ENCODE results near the gene CFAP119. TPM values are rescaled to one million over a fixed set of nuclear protein-coding genes. Genes with fewer than 3 reads are reported as not detected.

CFAP119 gene
- total RNA-seq, 1 donor from 2014 or later, result 2.2 TPM

- no peak for ATAC-seq
Measured at GRCh38 chr16:30780549-30780948, 18.7 kb upstream of the CFAP119 start.

GRCh38 chr16:30780021-30780420, 18.2 kb upstream of the CFAP119 start:
- ATAC-seq, result no peak

- ATAC-seq, result no peak
Measured at GRCh38 chr16:30779596-30779995, 17.7 kb upstream of the CFAP119 start.

GRCh38 chr16:30778549-30779244, 16.8 kb upstream of the CFAP119 start:
- no peak for ATAC-seq

- no peak for ATAC-seq
Measured at GRCh38 chr16:30777591-30778297, 15.9 kb upstream of the CFAP119 start.

- ATAC-seq, result peak; percentile 77
Measured at GRCh38 chr16:30775392-30776188, 13.7 kb upstream of the CFAP119 start.

- no peak for ATAC-seq
Measured at GRCh38 chr16:30775131-30775391, 13.2 kb upstream of the CFAP119 start.

GRCh38 chr16:30774367-30775130, 12.7 kb upstream of the CFAP119 start:
- ATAC-seq, result no peak

GRCh38 chr16:30773826-30774225, 12.0 kb upstream of the CFAP119 start:
- ATAC-seq, result no peak

GRCh38 chr16:30771726-30772125, 9.9 kb upstream of the CFAP119 start:
- ATAC-seq, result peak; percentile 61

GRCh38 chr16:30769379-30770089, 7.7 kb upstream of the CFAP119 start:
- ATAC-seq, result peak; percentile 8

GRCh38 chr16:30768583-30769181, 6.8 kb upstream of the CFAP119 start:
- no peak for ATAC-seq

- ATAC-seq, result no peak
Measured at GRCh38 chr16:30767767-30768465, 6.1 kb upstream of the CFAP119 start.

GRCh38 chr16:30766933-30767284, 5.0 kb upstream of the CFAP119 start:
- ATAC-seq, result no peak

- no peak for ATAC-seq
Measured at GRCh38 chr16:30766206-30766932, 4.5 kb upstream of the CFAP119 start.

- ATAC-seq, result no peak
Measured at GRCh38 chr16:30764816-30765465, 3.1 kb upstream of the CFAP119 start.

GRCh38 chr16:30764086-30764485, 2.2 kb upstream of the CFAP119 start:
- no peak for ATAC-seq

GRCh38 chr16:30762991-30763725, 1.3 kb upstream of the CFAP119 start:
- ATAC-seq, result no peak

GRCh38 chr16:30761427-30761927, 385 bp downstream of the CFAP119 start:
- peak; percentile 15 for ATAC-seq
